HUES48 (cell line): ENCODE measurements around the gene P2RY12.
A peak's percentile ranks its signal among the peaks of the same experiment; 100 is the strongest.

Source experiments
- H3K27ac ChIP-seq: one replicate; pipeline ENCODE4 v1.7.0; 2013; ENCODE audit warnings: low read depth, low read length, inconsistent platforms
- H3K27me3 ChIP-seq: 2 replicates; pipeline ENCODE4 v1.6.1; 2013; ENCODE audit warnings: mild to moderate bottlenecking, low read length; ENCODE audit not compliant: control insufficient read depth, insufficient read depth
- H3K36me3 ChIP-seq: 2 replicates; pipeline ENCODE4 v1.6.1; 2013; ENCODE audit warnings: low read length; ENCODE audit not compliant: control insufficient read depth, insufficient read depth
- H3K4me1 ChIP-seq: 2 replicates; pipeline ENCODE4 v1.6.1; 2013; ENCODE audit warnings: mild to moderate bottlenecking, low read length; ENCODE audit not compliant: control insufficient read depth, insufficient read depth
- H3K4me3 ChIP-seq: 2 replicates; pipeline ENCODE4 v1.5.1; 2013; ENCODE audit warnings: mild to moderate bottlenecking, low read depth, low read length
- H3K9ac ChIP-seq: 2 replicates; pipeline ENCODE4 v1.6.1; 2013; ENCODE audit warnings: mild to moderate bottlenecking, low read depth, low read length, moderate library complexity
- H3K9me3 ChIP-seq: 2 replicates; pipeline ENCODE4 v1.6.1; 2013; ENCODE audit warnings: low read length; ENCODE audit not compliant: control insufficient read depth, insufficient read depth

P2RY12 gene

GRCh38 chr3:151307583-151308488 is 76.7 kb downstream of the P2RY12 start:
- no peaks in the 10 kb centered on the region for H3K36me3 ChIP-seq
- H3K9me3 ChIP-seq, result no peaks in the 10 kb centered on the region
- peak overlapping the region; percentile 57 for H3K27ac ChIP-seq
- H3K4me1 ChIP-seq, result peaks cover 45% of the 10 kb centered on the region
- H3K27me3 ChIP-seq, result no peaks in the 10 kb centered on the region
- H3K4me3 ChIP-seq, result no peak overlapping the region
- no peak overlapping the region for H3K9ac ChIP-seq

- no peaks in the 10 kb centered on the region for H3K36me3 ChIP-seq
- H3K9ac ChIP-seq, result no peak overlapping the region; the same call in 1 of the 2 replicates
- peak overlapping the region; percentile 78 for H3K27ac ChIP-seq
- H3K27me3 ChIP-seq, result no peaks in the 10 kb centered on the region
- H3K4me3 ChIP-seq, result no peak overlapping the region
- H3K9me3 ChIP-seq, result no peaks in the 10 kb centered on the region
- H3K4me1 ChIP-seq, result peaks cover 43% of the 10 kb centered on the region
These were observed 77.4 kb downstream of the P2RY12 start for GRCh38 chr3:151307131-151307530.

- H3K9ac ChIP-seq, result no peak overlapping the region; the same call in 1 of the 2 replicates
- H3K36me3 ChIP-seq, result no peaks in the 10 kb centered on the region
- H3K27ac ChIP-seq, result peak overlapping the region; percentile 78
- no peaks in the 10 kb centered on the region for H3K27me3 ChIP-seq
- H3K4me3 ChIP-seq, result no peak overlapping the region
- H3K9me3 ChIP-seq, result no peaks in the 10 kb centered on the region
- H3K4me1 ChIP-seq, result peaks cover 43% of the 10 kb centered on the region
These were observed 78.3 kb downstream of the P2RY12 start for GRCh38 chr3:151306168-151306810.

GRCh38 chr3:151305775-151306151 is 78.8 kb downstream of the P2RY12 start:
- H3K36me3 ChIP-seq, result no peaks in the 10 kb centered on the region
- H3K27ac ChIP-seq, result peak overlapping the region; percentile 78
- no peaks in the 10 kb centered on the region for H3K9me3 ChIP-seq
- peaks cover 43% of the 10 kb centered on the region for H3K4me1 ChIP-seq
- no peak overlapping the region for H3K4me3 ChIP-seq
- H3K9ac ChIP-seq, result peak overlapping the region; percentile 5; the same call in 1 of the 2 replicates
- H3K27me3 ChIP-seq, result no peaks in the 10 kb centered on the region

GRCh38 chr3:151305060-151305774 is 79.3 kb downstream of the P2RY12 start:
- Histone ChIP-seq H3K27me3 (no peaks in the 10 kb centered on the region), H3K9me3 (no peaks in the 10 kb centered on the region), H3K4me1 (peaks cover 43% of the 10 kb centered on the region), H3K4me3 (no peak overlapping the region; the same call in 1 of the 2 replicates), H3K9ac (peak overlapping the region; percentile 39; the same call in 1 of the 2 replicates), H3K36me3 (no peaks in the 10 kb centered on the region), H3K27ac (peak overlapping the region; percentile 78)

GRCh38 chr3:151303751-151304150 is 80.8 kb downstream of the P2RY12 start:
- no peaks in the 10 kb centered on the region for H3K27me3 ChIP-seq
- H3K4me1 ChIP-seq, result peaks cover 43% of the 10 kb centered on the region
- no peak overlapping the region for H3K4me3 ChIP-seq
- no peaks in the 10 kb centered on the region for H3K36me3 ChIP-seq
- H3K9me3 ChIP-seq, result no peaks in the 10 kb centered on the region
- no peak overlapping the region for H3K9ac ChIP-seq
- no peak overlapping the region for H3K27ac ChIP-seq

GRCh38 chr3:151301787-151302186 is 82.8 kb downstream of the P2RY12 start:
- H3K27ac ChIP-seq, result no peak overlapping the region
- no peak overlapping the region for H3K4me3 ChIP-seq
- H3K9me3 ChIP-seq, result no peaks in the 10 kb centered on the region
- H3K9ac ChIP-seq, result no peak overlapping the region
- H3K4me1 ChIP-seq, result peaks cover 27% of the 10 kb centered on the region
- no peaks in the 10 kb centered on the region for H3K27me3 ChIP-seq
- H3K36me3 ChIP-seq, result no peaks in the 10 kb centered on the region

GRCh38 chr3:151300539-151300938 is 84.0 kb downstream of the P2RY12 start:
- no peak overlapping the region for H3K9ac ChIP-seq
- no peaks in the 10 kb centered on the region for H3K27me3 ChIP-seq
- H3K4me3 ChIP-seq, result no peak overlapping the region
- H3K4me1 ChIP-seq, result peaks cover 15% of the 10 kb centered on the region
- no peaks in the 10 kb centered on the region for H3K9me3 ChIP-seq
- no peak overlapping the region for H3K27ac ChIP-seq
- H3K36me3 ChIP-seq, result no peaks in the 10 kb centered on the region

GRCh38 chr3:151299006-151299405 is 85.5 kb downstream of the P2RY12 start:
- no peaks in the 10 kb centered on the region; the same call in 1 of the 2 replicates for H3K4me1 ChIP-seq
- H3K9me3 ChIP-seq, result no peaks in the 10 kb centered on the region
- H3K36me3 ChIP-seq, result no peaks in the 10 kb centered on the region
- no peak overlapping the region for H3K4me3 ChIP-seq
- no peak overlapping the region for H3K9ac ChIP-seq
- H3K27ac ChIP-seq, result no peak overlapping the region
- no peaks in the 10 kb centered on the region for H3K27me3 ChIP-seq

- H3K9me3 ChIP-seq, result no peaks in the 10 kb centered on the region
These were observed 87.1 kb downstream of the P2RY12 start for GRCh38 chr3:151297429-151297828.

More at GRCh38 chr3:151297429-151297828, 87.1 kb downstream of the P2RY12 start:
- H3K4me1 ChIP-seq, result no peaks in the 10 kb centered on the region; the same call in 1 of the 2 replicates
- no peaks in the 10 kb centered on the region for H3K27me3 ChIP-seq
- no peak overlapping the region for H3K27ac ChIP-seq
- H3K36me3 ChIP-seq, result no peaks in the 10 kb centered on the region
- no peak overlapping the region for H3K4me3 ChIP-seq
- H3K9ac ChIP-seq, result no peak overlapping the region
